HepG2 (cell line): Measurements from ENCODE around the gene PREP. TPM values are rescaled to one million over a fixed set of nuclear protein-coding genes. Genes with fewer than 3 reads are reported as not detected.

ENCODE experiments used
- AGO1 ChIP-seq: fragments of 200-400 bp; formaldehyde crosslinking; IDR thresholded peaks from 2 replicates; pipeline ENCODE4 v1.6.1; 2017; ENCODE audit warnings: mild to moderate bottlenecking, low read depth, low read length, moderate library complexity; ENCODE audit not compliant: poor library complexity, severe bottlenecking
- AHDC1 ChIP-seq: sonication (generic); formaldehyde crosslinking; IDR thresholded peaks from 2 replicates; pipeline ENCODE4 v1.5.1; 2020; ENCODE audit warnings: mild to moderate bottlenecking, missing genetic modification reagents, borderline replicate concordance
- BHLHE40 ChIP-seq: IDR thresholded peaks from 2 replicates; pipeline ENCODE4 v1.6.1; 2011; ENCODE audit warnings: low read length, improper control_type of control experiment
- E2F2 ChIP-seq: sonication (generic); formaldehyde crosslinking; IDR thresholded peaks from 2 replicates; pipeline ENCODE4 v1.4.0; 2020; ENCODE audit warnings: missing genetic modification reagents, borderline replicate concordance
- FOSL2 ChIP-seq: sonication (generic); formaldehyde crosslinking; IDR thresholded peaks from 2 replicates; pipeline ENCODE4 v1.4.0; 2020; ENCODE audit warnings: missing genetic modification reagents
- GTF3A ChIP-seq: sonication (generic); formaldehyde crosslinking; conservative IDR thresholded peaks from 2 replicates; pipeline ENCODE4 v1.4.0; 2020; ENCODE audit warnings: mild to moderate bottlenecking, missing genetic modification reagents
- HIC2 ChIP-seq: sonication (generic); formaldehyde crosslinking; IDR thresholded peaks from 2 replicates; pipeline ENCODE4 v1.9.0; 2022; ENCODE audit warnings: low read depth, missing genetic modification reagents
- MXI1 ChIP-seq: IDR thresholded peaks from 3 replicates; pipeline ENCODE4 v1.6.1; 2012; ENCODE audit warnings: low read depth, low read length, inconsistent platforms, borderline replicate concordance
- PATZ1 ChIP-seq: sonication (generic); formaldehyde crosslinking; IDR thresholded peaks from 2 replicates; pipeline ENCODE4 v1.4.0; 2020; ENCODE audit warnings: missing genetic modification reagents
- RBM22 ChIP-seq: fragments of 200-400 bp; formaldehyde crosslinking; optimal IDR thresholded peaks from 2 replicates; pipeline ENCODE3; 2017; ENCODE audit warnings: mild to moderate bottlenecking, low read length, moderate library complexity
- SAP130 ChIP-seq: IDR thresholded peaks from 2 replicates; pipeline ENCODE4 v1.6.1; 2016; ENCODE audit warnings: low read depth
- SOX6 ChIP-seq, 2 experiments: fragments of 450-650 bp in 1 of 2; sonication (generic) in 1 of 2; formaldehyde crosslinking in 1 of 2; IDR thresholded peaks; 2 replicates each; pipeline versions ENCODE4 v1.4.0 to v1.6.1; 2017 to 2020; ENCODE audit warnings: antibody characterized with exemption in 1 of 2, mild to moderate bottlenecking in 1 of 2, missing genetic modification reagents in 1 of 2
- TCF7 ChIP-seq: sonication (generic); IDR thresholded peaks from 2 replicates; pipeline ENCODE4 v1.6.1; 2016; ENCODE audit warnings: antibody characterized with exemption, low read depth
- ZNF281 ChIP-seq: sonication (generic); formaldehyde crosslinking; IDR thresholded peaks from 2 replicates; pipeline ENCODE4 v1.4.0; 2020; ENCODE audit warnings: missing genetic modification reagents, borderline replicate concordance
- ZNF441 ChIP-seq: sonication (generic); formaldehyde crosslinking; IDR thresholded peaks from 2 replicates; pipeline ENCODE4 v1.7.0; 2021; ENCODE audit warnings: missing genetic modification reagents, borderline replicate concordance
- polyA plus RNA-seq, 8 experiments: library from polyadenylated mRNA; depleted of rRNA in 3 of 8; stranded (reverse) in 7 of 8; unstranded in 1 of 8; fragments of >200 nt; fragmentation: Illumina TruSeq in 4 of 8; extraction: Trizol in 4 of 8; gene quantifications; 2 replicates each; pipeline versions ENCODE4 v1.2.1 to v1.2.3, GENCODE V29; 2011 to 2016; ENCODE audit warnings: low read depth in 4 of 8, missing spikeins in 1 of 8, mixed read lengths in 1 of 8; ENCODE audit not compliant: insufficient read depth in 1 of 8
- total RNA-seq, 5 experiments: library from RNA; depleted of rRNA; stranded (reverse); fragments of >200 nt; fragmentation: Illumina TruSeq; extraction: Trizol; gene quantifications; 2 replicates each; pipeline ENCODE4 v1.2.3, GENCODE V29; 2016; ENCODE audit warnings: low read depth in 1 of 5

The PREP gene
- total and polyA plus RNA-seq, 2 of the 13 experiments (the other 11 are each of a cell fraction or from before 2014, with no cell fraction given), result 12.6 to 15.9 TPM

- TF ChIP-seq PATZ1 (CRISPR knock-in tag) (peak; percentile 24; the same call in 1 of the 2 replicates), MXI1 (0 out of 3 replicates have a peak, but pooled peaks have one; percentile 21), SOX6 (IDR thresholded peaks at IDR 0.05) (no peak), SOX6 (CRISPR knock-in tag; IDR thresholded peaks at IDR 0.05) (peak; percentile 84), AGO1 (no peak), AHDC1 (no peak), E2F2 (CRISPR knock-in tag) (no peak), TCF7 (peak; percentile 62; the same call in 1 of the 2 replicates), SAP130 (peak; percentile 47), FOSL2 (CRISPR knock-in tag) (no peak), ZNF441 (CRISPR knock-in tag) (no peak), RBM22 (no peak), GTF3A (CRISPR knock-in tag) (no peak), ZNF281 (peak; percentile 37; the same call in 1 of the 2 replicates), BHLHE40 (peak; percentile 89), HIC2 (no peak)
Observed at GRCh38 chr6:105397987-105398386, 4.9 kb downstream of the PREP start (continued).
